H9 (cell line): Measurements from ENCODE around the gene IL1B. TPM values are rescaled to one million over a fixed set of nuclear protein-coding genes. Genes with fewer than 3 reads are reported as not detected.

Experiments
- DNase-seq: peaks from one replicate; pipeline ENCODE4 v3.0.0-alpha.2; 2017
- H2AFZ ChIP-seq: one replicate; pipeline ENCODE4 v1.6.1; 2013; ENCODE audit warnings: mild to moderate bottlenecking, low read length, control low read depth, moderate library complexity
- H2AK5ac ChIP-seq: 2 replicates; pipeline ENCODE4 v1.6.1; 2013; ENCODE audit warnings: low read length, control low read depth, mixed read lengths; ENCODE audit not compliant: insufficient read length
- H2BK120ac ChIP-seq: one replicate; pipeline ENCODE4 v1.6.1; 2013; ENCODE audit warnings: low read depth, mild to moderate bottlenecking, low read length, control low read depth, inconsistent platforms; ENCODE audit not compliant: poor library complexity, severe bottlenecking
- H2BK12ac ChIP-seq: 2 replicates; pipeline ENCODE4 v1.6.1; 2013; ENCODE audit warnings: low read length, control low read depth, mixed read lengths, low read depth; ENCODE audit not compliant: insufficient read length
- H2BK15ac ChIP-seq: 2 replicates; pipeline ENCODE4 v1.6.1; 2013; ENCODE audit warnings: low read depth, low read length, control low read depth
- H2BK20ac ChIP-seq: one replicate; pipeline ENCODE4 v1.6.1; 2013; ENCODE audit warnings: low read depth, mild to moderate bottlenecking, low read length, control low read depth, inconsistent platforms; ENCODE audit not compliant: poor library complexity, severe bottlenecking
- H2BK5ac ChIP-seq: 2 replicates; pipeline ENCODE4 v1.6.1; 2013; ENCODE audit warnings: low read length, control low read depth, mixed read lengths; ENCODE audit not compliant: insufficient read length
- H3K14ac ChIP-seq: 2 replicates; pipeline ENCODE4 v1.6.1; 2013; ENCODE audit warnings: low read length, control low read depth; ENCODE audit not compliant: insufficient read depth
- H3K18ac ChIP-seq: 2 replicates; pipeline ENCODE4 v1.6.1; 2013; ENCODE audit warnings: low read depth, mild to moderate bottlenecking, mixed read lengths, low read length, control low read depth; ENCODE audit not compliant: insufficient read length
- H3K23ac ChIP-seq: 2 replicates; pipeline ENCODE4 v1.6.1; 2013; ENCODE audit warnings: low read length, control low read depth, mixed read lengths, low read depth; ENCODE audit not compliant: insufficient read length
- H3K23me2 ChIP-seq: 2 replicates; pipeline ENCODE4 v1.6.1; 2013; ENCODE audit warnings: low read depth, mild to moderate bottlenecking, mixed read lengths, low read length, control low read depth; ENCODE audit not compliant: insufficient read length, poor library complexity, severe bottlenecking
- H3K27ac ChIP-seq: 2 replicates; pipeline ENCODE4 v1.5.1; 2013; ENCODE audit warnings: low read length, control low read depth, mixed read lengths, low read depth; ENCODE audit not compliant: insufficient read length
- H3K27me3 ChIP-seq: 2 replicates; pipeline ENCODE4 v1.6.1; 2013; ENCODE audit warnings: low read length, control low read depth, inconsistent platforms; ENCODE audit not compliant: insufficient read depth
- H3K4ac ChIP-seq: 2 replicates; pipeline ENCODE4 v1.6.1; 2013; ENCODE audit warnings: low read depth, mild to moderate bottlenecking, control low read depth, inconsistent platforms, low read length, moderate library complexity
- H3K4me1 ChIP-seq: 2 replicates; pipeline ENCODE4 v1.6.1; 2013; ENCODE audit warnings: low read length, control low read depth, inconsistent platforms; ENCODE audit not compliant: insufficient read depth
- H3K4me2 ChIP-seq: 2 replicates; pipeline ENCODE4 v1.6.1; 2013; ENCODE audit warnings: low read length, control low read depth, mixed read lengths; ENCODE audit not compliant: insufficient read length, insufficient read depth
- H3K56ac ChIP-seq: 2 replicates; pipeline ENCODE4 v1.6.1; 2013; ENCODE audit warnings: low read depth, mild to moderate bottlenecking, mixed read lengths, low read length, control low read depth; ENCODE audit not compliant: insufficient read length
- H3K79me1 ChIP-seq: 2 replicates; pipeline ENCODE4 v1.6.1; 2013; ENCODE audit warnings: low read depth, mild to moderate bottlenecking, moderate library complexity, low read length, control low read depth, inconsistent platforms; ENCODE audit not compliant: insufficient read depth, poor library complexity, severe bottlenecking
- H3K79me2 ChIP-seq: 2 replicates; pipeline ENCODE4 v1.6.1; 2013; ENCODE audit warnings: low read length, control low read depth, inconsistent platforms; ENCODE audit not compliant: insufficient read depth
- H3K9ac ChIP-seq: 2 replicates; pipeline ENCODE4 v1.6.1; 2013; ENCODE audit warnings: low read length, control low read depth, mixed read lengths; ENCODE audit not compliant: insufficient read length; ENCODE audit errors: extremely low read depth
- H3K9me3 ChIP-seq: one replicate; pipeline ENCODE4 v1.6.1; 2013; ENCODE audit warnings: low read depth, low read length, inconsistent platforms; ENCODE audit not compliant: control insufficient read depth
- H3T11ph ChIP-seq: one replicate; pipeline ENCODE4 v1.6.1; 2013; ENCODE audit warnings: mild to moderate bottlenecking, low read length, control low read depth, inconsistent platforms
- H4K20me1 ChIP-seq: one replicate; pipeline ENCODE4 v1.6.1; 2013; ENCODE audit not compliant: control insufficient read depth, insufficient read length, insufficient read depth
- H4K5ac ChIP-seq: 2 replicates; pipeline ENCODE4 v1.6.1; 2013; ENCODE audit warnings: low read depth, mild to moderate bottlenecking, mixed read lengths, low read length, control low read depth; ENCODE audit not compliant: insufficient read length
- H4K8ac ChIP-seq: replicated peaks from 2 replicates; pipeline ENCODE4 v1.6.1; 2013; ENCODE audit warnings: low read length, control low read depth, mixed read lengths, low read depth; ENCODE audit not compliant: insufficient read length
- H4K91ac ChIP-seq: 2 replicates; pipeline ENCODE4 v1.6.1; 2013; ENCODE audit warnings: low read depth, mild to moderate bottlenecking, moderate library complexity, mixed read lengths, low read length, control low read depth; ENCODE audit not compliant: insufficient read length
- H3K27ac Mint-ChIP-seq, 3 experiments: 2 replicates in 2 of 3; 3 replicates in 1 of 3; pipeline ENCODE4 v1.8.0; 2020 to 2021; ENCODE audit warnings: mixed read lengths in 3 of 3, mild to moderate bottlenecking in 1 of 3, moderate library complexity in 1 of 3
- H3K27me3 Mint-ChIP-seq: 2 replicates; pipeline ENCODE4 v1.8.0; 2021; ENCODE audit warnings: low read depth, mild to moderate bottlenecking, moderate library complexity, mixed read lengths
- H3K36me3 Mint-ChIP-seq, 3 experiments: 2 replicates in 2 of 3; 3 replicates in 1 of 3; pipeline ENCODE4 v1.8.0; 2020 to 2021; ENCODE audit warnings: low read depth in 3 of 3, mixed read lengths in 3 of 3; ENCODE audit not compliant: insufficient read depth in 1 of 3
- H3K4me1 Mint-ChIP-seq, 2 experiments: 2 replicates each; pipeline ENCODE4 v1.8.0; 2020; ENCODE audit warnings: mixed read lengths in 2 of 2
- H3K4me3 Mint-ChIP-seq, 2 experiments: 2 replicates in 1 of 2; 3 replicates in 1 of 2; pipeline ENCODE4 v1.8.0; 2020 to 2021; ENCODE audit warnings: mild to moderate bottlenecking in 2 of 2, mixed read lengths in 2 of 2, moderate library complexity in 1 of 2
- H3K9me3 Mint-ChIP-seq, 2 experiments: 2 replicates in 1 of 2; 3 replicates in 1 of 2; pipeline ENCODE4 v1.8.0; 2020; ENCODE audit warnings: mild to moderate bottlenecking in 2 of 2, mixed read lengths in 2 of 2, moderate library complexity in 1 of 2
- WGBS: extraction: QIAGEN DNeasy Blood & Tissue Kit; methylation state at CpG from one replicate; pipeline ENCODE4 v1.1.7; 2013; ENCODE audit warnings: missing lambda C conversion rate, low lambda C conversion rate, mixed read lengths; ENCODE audit not compliant: insufficient read length; ENCODE audit errors: extremely low coverage; 5-methylcytosine and 5-hydroxymethylcytosine counted together
- total RNA-seq: library from RNA; stranded (reverse); gene quantifications from 2 replicates; pipeline ENCODE4 v1.2.1, GENCODE V29; 2021
- TF ChIP-seq, protein P1 (sequence below): fragments of 200-600 bp; sonication (generic); conservative IDR thresholded peaks from 3 replicates; pipeline ENCODE4 v1.8.0; 2021; ENCODE audit warnings: antibody characterized with exemption, mild to moderate bottlenecking

The IL1B gene
- total RNA-seq, 1 experiment from 2014 or later = not detected

DNA sequence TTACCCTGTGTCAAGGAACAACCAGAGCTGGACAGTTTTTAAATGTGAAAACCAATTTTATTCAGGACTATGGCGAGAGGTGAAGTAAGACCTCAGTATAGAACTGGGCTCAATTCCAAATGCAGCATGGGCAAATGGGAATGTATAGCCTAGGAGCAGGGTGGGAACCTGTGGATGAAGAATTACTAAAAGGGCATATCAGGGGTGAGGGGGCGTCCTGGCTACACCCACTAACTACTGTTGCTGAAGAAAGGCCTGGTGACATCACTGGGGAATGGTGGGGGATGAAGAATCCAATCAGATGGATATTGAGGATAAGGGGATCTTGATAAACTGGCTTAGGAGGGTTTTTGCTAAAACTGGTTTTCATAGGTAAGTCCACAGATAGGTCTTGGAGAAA, 47.1 kb upstream of the IL1B start:
- Histone ChIP-seq H3K23me2 (no peaks in the 10 kb centered on the region), H2BK120ac (no peak overlapping the region), H2AK5ac (no peak overlapping the region), H2BK20ac (no peak overlapping the region), H2BK15ac (no peak overlapping the region), H3K4me2 (no peak overlapping the region), H4K91ac (no peak overlapping the region), H4K5ac (no peak overlapping the region), H3K27me3 (no peaks in the 10 kb centered on the region), H4K8ac (no peak overlapping the region), H3K18ac (no peak overlapping the region), H3K9ac (no peak overlapping the region), H4K20me1 (no peaks in the 10 kb centered on the region), H2AFZ (no peak overlapping the region), H3K4me1 (no peaks in the 10 kb centered on the region; the same call in none of the 2 replicates), H2BK5ac (no peak overlapping the region), H3T11ph (no peak overlapping the region), H3K4ac (no peak overlapping the region), H3K79me2 (no peaks in the 10 kb centered on the region), H3K27ac (no peak overlapping the region), H2BK12ac (no peak overlapping the region), H3K14ac (no peak overlapping the region), H3K79me1 (no peaks in the 10 kb centered on the region), H3K9me3 (no peaks in the 10 kb centered on the region), H3K23ac (no peak overlapping the region), H3K56ac (no peak overlapping the region)
- TF ChIP-seq, protein P1, sequence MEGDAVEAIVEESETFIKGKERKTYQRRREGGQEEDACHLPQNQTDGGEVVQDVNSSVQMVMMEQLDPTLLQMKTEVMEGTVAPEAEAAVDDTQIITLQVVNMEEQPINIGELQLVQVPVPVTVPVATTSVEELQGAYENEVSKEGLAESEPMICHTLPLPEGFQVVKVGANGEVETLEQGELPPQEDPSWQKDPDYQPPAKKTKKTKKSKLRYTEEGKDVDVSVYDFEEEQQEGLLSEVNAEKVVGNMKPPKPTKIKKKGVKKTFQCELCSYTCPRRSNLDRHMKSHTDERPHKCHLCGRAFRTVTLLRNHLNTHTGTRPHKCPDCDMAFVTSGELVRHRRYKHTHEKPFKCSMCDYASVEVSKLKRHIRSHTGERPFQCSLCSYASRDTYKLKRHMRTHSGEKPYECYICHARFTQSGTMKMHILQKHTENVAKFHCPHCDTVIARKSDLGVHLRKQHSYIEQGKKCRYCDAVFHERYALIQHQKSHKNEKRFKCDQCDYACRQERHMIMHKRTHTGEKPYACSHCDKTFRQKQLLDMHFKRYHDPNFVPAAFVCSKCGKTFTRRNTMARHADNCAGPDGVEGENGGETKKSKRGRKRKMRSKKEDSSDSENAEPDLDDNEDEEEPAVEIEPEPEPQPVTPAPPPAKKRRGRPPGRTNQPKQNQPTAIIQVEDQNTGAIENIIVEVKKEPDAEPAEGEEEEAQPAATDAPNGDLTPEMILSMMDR = no peak
- H3K36me3 Mint-ChIP-seq = no peaks in the 10 kb centered on the region
- H3K27ac Mint-ChIP-seq = no peak overlapping the region
- peaks cover 13 to 15% of the 10 kb centered on the region in 2 experiments for H3K4me1 Mint-ChIP-seq
- no CpG with 5 or more reads among the region's 2 CpGs for WGBS
- H3K27me3 Mint-ChIP-seq = peaks cover 3% of the 10 kb centered on the region
- H3K9me3 Mint-ChIP-seq = no peaks in the 10 kb centered on the region
- no peak overlapping the region for H3K4me3 Mint-ChIP-seq
- DNase-seq = no peak
